ENCODE results near the gene SPTB.

SPTB gene

DNA sequence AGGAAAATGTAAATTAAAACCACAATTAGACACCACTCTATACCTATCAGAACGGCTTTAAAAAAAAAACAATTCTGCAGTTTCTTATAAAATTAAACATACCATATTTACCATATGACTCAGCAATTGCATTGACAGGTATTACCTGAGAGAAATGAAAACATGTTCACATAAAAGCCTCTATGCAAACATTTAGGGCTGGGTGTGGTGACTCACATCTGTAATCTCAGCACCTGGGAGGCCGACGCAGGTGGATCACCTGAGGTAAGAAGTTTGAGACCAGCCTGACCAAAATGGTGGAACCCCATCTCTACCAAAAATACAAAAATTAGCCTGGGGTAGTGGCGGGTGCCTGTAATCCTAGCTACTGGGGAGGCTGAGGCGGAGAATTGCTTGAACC is 41.1 kb downstream of the SPTB start:
- H3K27ac ChIP-seq: no peak overlapping the region
- TF ChIP-seq, protein P1, sequence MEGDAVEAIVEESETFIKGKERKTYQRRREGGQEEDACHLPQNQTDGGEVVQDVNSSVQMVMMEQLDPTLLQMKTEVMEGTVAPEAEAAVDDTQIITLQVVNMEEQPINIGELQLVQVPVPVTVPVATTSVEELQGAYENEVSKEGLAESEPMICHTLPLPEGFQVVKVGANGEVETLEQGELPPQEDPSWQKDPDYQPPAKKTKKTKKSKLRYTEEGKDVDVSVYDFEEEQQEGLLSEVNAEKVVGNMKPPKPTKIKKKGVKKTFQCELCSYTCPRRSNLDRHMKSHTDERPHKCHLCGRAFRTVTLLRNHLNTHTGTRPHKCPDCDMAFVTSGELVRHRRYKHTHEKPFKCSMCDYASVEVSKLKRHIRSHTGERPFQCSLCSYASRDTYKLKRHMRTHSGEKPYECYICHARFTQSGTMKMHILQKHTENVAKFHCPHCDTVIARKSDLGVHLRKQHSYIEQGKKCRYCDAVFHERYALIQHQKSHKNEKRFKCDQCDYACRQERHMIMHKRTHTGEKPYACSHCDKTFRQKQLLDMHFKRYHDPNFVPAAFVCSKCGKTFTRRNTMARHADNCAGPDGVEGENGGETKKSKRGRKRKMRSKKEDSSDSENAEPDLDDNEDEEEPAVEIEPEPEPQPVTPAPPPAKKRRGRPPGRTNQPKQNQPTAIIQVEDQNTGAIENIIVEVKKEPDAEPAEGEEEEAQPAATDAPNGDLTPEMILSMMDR (conservative IDR thresholded peaks at IDR 0.05): no peak

DNA sequence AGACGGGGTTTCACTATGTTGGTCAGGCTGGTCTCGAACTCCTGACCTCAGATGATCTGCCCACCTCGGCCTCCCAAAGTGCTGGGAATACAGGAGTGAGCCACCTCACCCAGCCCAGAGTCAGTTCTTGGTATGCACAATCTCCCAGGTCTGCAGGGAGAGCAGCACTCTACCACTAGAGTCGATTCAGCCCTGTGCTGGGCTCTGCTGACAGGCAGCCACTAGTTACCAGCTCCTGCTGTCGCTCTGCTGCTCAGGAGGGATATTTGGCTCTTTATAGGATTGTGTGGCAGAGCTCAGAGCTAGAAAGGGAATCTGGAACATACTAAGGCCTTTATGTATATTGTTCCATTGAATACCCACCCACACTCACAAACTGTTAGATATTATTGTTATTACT is 44.3 kb downstream of the SPTB start:
- TF ChIP-seq, protein P1 (conservative IDR thresholded peaks at IDR 0.05): no peak
- no peak overlapping the region for H3K27ac ChIP-seq

DNA sequence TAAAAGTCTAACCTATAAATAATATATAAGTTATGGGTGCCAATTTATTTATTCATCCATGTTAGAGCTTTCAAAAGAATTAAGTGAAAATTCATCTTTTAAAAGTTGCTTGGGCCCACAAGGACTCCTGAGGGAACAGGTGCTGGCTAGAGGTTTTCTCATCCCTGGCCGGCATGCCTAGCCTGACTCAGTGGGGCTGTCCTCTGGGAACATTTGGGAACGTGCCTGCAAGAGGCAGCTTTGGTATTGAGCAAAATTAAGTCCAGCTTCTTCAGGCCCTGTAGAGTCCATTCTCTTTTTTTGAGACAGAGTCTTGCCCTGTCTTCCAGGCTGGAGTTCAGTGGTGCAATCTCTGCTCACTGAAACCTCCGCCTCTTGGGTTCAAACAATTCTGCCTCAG is 44.7 kb downstream of the SPTB start:
- no peak overlapping the region for H3K27ac ChIP-seq
- TF ChIP-seq, protein P1 (conservative IDR thresholded peaks at IDR 0.05): no peak

- TF ChIP-seq, protein P1 (conservative IDR thresholded peaks at IDR 0.05): no peak
- H3K27ac ChIP-seq: no peak overlapping the region
Measured at GRCh38 chr14:64831419-64831818, 48.3 kb downstream of the SPTB start.

DNA sequence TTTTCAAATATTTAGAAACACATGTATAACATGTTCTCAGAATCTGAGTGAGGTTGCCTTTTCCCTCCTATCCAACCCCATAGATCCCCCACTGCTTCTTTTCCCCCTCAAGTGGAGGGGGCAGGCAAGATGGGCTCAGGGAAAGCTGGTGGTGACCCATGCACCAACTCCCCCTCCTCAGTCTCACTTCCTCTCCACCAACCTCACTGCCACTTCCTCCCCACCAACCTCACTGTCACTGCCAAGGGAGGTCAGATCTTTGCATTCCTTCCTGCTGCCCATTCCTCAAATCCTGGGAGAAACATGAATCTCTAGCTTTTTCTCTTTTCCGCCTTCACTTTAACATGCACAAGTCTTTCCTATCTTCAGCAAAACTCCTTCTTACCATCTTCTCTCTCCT is 48.7 kb downstream of the SPTB start:
- H3K27ac ChIP-seq: no peak overlapping the region
- TF ChIP-seq, protein P1 (conservative IDR thresholded peaks at IDR 0.05): no peak

- no peak overlapping the region for H3K27ac ChIP-seq
- TF ChIP-seq, protein P1 (conservative IDR thresholded peaks at IDR 0.05): no peak
Measured at GRCh38 chr14:64828071-64828470, 51.6 kb downstream of the SPTB start.

GRCh38 chr14:64826845-64827244 is 52.9 kb downstream of the SPTB start:
- H3K27ac ChIP-seq: no peak overlapping the region
- TF ChIP-seq, protein P1 (conservative IDR thresholded peaks at IDR 0.05): no peak

GRCh38 chr14:64826333-64826732 is 53.4 kb downstream of the SPTB start:
- no peak overlapping the region for H3K27ac ChIP-seq
- TF ChIP-seq, protein P1 (conservative IDR thresholded peaks at IDR 0.05): no peak
